ENCODE measurements around the gene TBC1D24.

Gene TBC1D24

GRCh38 chr16:2526135-2526534 is 51.2 kb downstream of the TBC1D24 start:
- TF ChIP-seq CTCF (IDR thresholded peaks at IDR 0.05; ENCODE audit: low read depth, low read length, missing control alignments), result no peak
- no peak overlapping the region for H3K4me3 ChIP-seq (replicated peaks; ENCODE audit: low read depth, low read length)
- no peak for DNase-seq (ENCODE audit: extremely low read depth, low read depth)

- TF ChIP-seq CTCF (IDR thresholded peaks at IDR 0.05; ENCODE audit: low read depth, low read length, missing control alignments), result no peak
- DNase-seq (ENCODE audit: extremely low read depth, low read depth), result no peak
Observed at GRCh38 chr16:2527071-2527783, 52.3 kb downstream of the TBC1D24 start.

GRCh38 chr16:2527784-2528100 is 52.8 kb downstream of the TBC1D24 start:
- DNase-seq (ENCODE audit: extremely low read depth, low read depth), result no peak
- TF ChIP-seq CTCF (IDR thresholded peaks at IDR 0.05; ENCODE audit: low read depth, low read length, missing control alignments), result no peak
- H3K4me3 ChIP-seq (replicated peaks; ENCODE audit: low read depth, low read length), result no peak overlapping the region

More at GRCh38 chr16:2527071-2527783, 52.3 kb downstream of the TBC1D24 start:
- no peak overlapping the region for H3K4me3 ChIP-seq (replicated peaks; ENCODE audit: low read depth, low read length)

GRCh38 chr16:2528161-2529060 is 53.5 kb downstream of the TBC1D24 start:
- no peak for DNase-seq (ENCODE audit: extremely low read depth, low read depth)
- no peak overlapping the region for H3K4me3 ChIP-seq (replicated peaks; ENCODE audit: low read depth, low read length)
- TF ChIP-seq CTCF (IDR thresholded peaks at IDR 0.05; ENCODE audit: low read depth, low read length, missing control alignments), result no peak

GRCh38 chr16:2529061-2529931 is 54.4 kb downstream of the TBC1D24 start:
- no peak for DNase-seq (ENCODE audit: extremely low read depth, low read depth)
- no peak for TF ChIP-seq CTCF (IDR thresholded peaks at IDR 0.05; ENCODE audit: low read depth, low read length, missing control alignments)
- H3K4me3 ChIP-seq (replicated peaks; ENCODE audit: low read depth, low read length), result no peak overlapping the region

GRCh38 chr16:2529961-2530628 is 55.2 kb downstream of the TBC1D24 start:
- no peak for DNase-seq (ENCODE audit: extremely low read depth, low read depth)
- TF ChIP-seq CTCF (IDR thresholded peaks at IDR 0.05; ENCODE audit: low read depth, low read length, missing control alignments), result no peak

More at GRCh38 chr16:2529961-2530628, 55.2 kb downstream of the TBC1D24 start:
- no peak overlapping the region for H3K4me3 ChIP-seq (replicated peaks; ENCODE audit: low read depth, low read length)

Measured in HFF-Myc (cell line).